NCI-H187 (cell line): ENCODE data around the gene KCNK3.

Experiments used
- DNase-seq, 2 experiments: peaks; one replicate each; lab custom pipeline; 2025; lab: John Stamatoyannopoulos, UW

The KCNK3 gene

GRCh38 chr2:26666671-26667070 lies 25.9 kb upstream of the KCNK3 start:
- no peak for DNase-seq

- no peak for DNase-seq
Observed at GRCh38 chr2:26668041-26668440, 24.5 kb upstream of the KCNK3 start.

GRCh38 chr2:26668856-26669750 lies 23.4 kb upstream of the KCNK3 start:
- DNase-seq: peak in 1 of 2 experiments; percentile 22

- no peak for DNase-seq
Observed at GRCh38 chr2:26670171-26670570, 22.4 kb upstream of the KCNK3 start.

GRCh38 chr2:26670931-26671460 lies 21.5 kb upstream of the KCNK3 start:
- DNase-seq: no peak

GRCh38 chr2:26671691-26672090 lies 20.8 kb upstream of the KCNK3 start:
- DNase-seq: no peak

- DNase-seq: no peak
Observed at GRCh38 chr2:26672112-26672817, 20.3 kb upstream of the KCNK3 start.

GRCh38 chr2:26672818-26673393 lies 19.6 kb upstream of the KCNK3 start:
- no peak for DNase-seq

GRCh38 chr2:26674002-26674751 lies 18.3 kb upstream of the KCNK3 start:
- no peak for DNase-seq

- no peak for DNase-seq
Observed at GRCh38 chr2:26674771-26675170, 17.8 kb upstream of the KCNK3 start.

GRCh38 chr2:26675651-26676255 lies 16.8 kb upstream of the KCNK3 start:
- no peak for DNase-seq

- DNase-seq: no peak
Observed at GRCh38 chr2:26678035-26678434, 14.5 kb upstream of the KCNK3 start.

- no peak for DNase-seq
Observed at GRCh38 chr2:26679867-26680266, 12.7 kb upstream of the KCNK3 start.

GRCh38 chr2:26681656-26682055 lies 10.9 kb upstream of the KCNK3 start:
- DNase-seq: no peak

- no peak for DNase-seq
Observed at GRCh38 chr2:26682155-26682554, 10.4 kb upstream of the KCNK3 start.

GRCh38 chr2:26683583-26683982 lies 8.9 kb upstream of the KCNK3 start:
- DNase-seq: no peak

GRCh38 chr2:26685341-26685740 lies 7.2 kb upstream of the KCNK3 start:
- DNase-seq: no peak

GRCh38 chr2:26685989-26686839 lies 6.3 kb upstream of the KCNK3 start:
- peak; percentile 73 to 79 for DNase-seq

GRCh38 chr2:26687328-26687727 lies 5.2 kb upstream of the KCNK3 start:
- peak; percentile 77 to 96 for DNase-seq

- DNase-seq: peak; percentile 93 to 96
Observed at GRCh38 chr2:26687801-26688200, 4.7 kb upstream of the KCNK3 start.

- DNase-seq: no peak
Observed at GRCh38 chr2:26691161-26691560, 1.4 kb upstream of the KCNK3 start.
